ENCODE measurements around the gene PRSS57. TPM values are rescaled to one million over a fixed set of nuclear protein-coding genes. Genes with fewer than 3 reads are reported as not detected.

Gene PRSS57
- total and polyA plus RNA-seq, 2 of the 8 experiments (the other 6 are each of a cell fraction or from before 2014, with no cell fraction given): not detected

GRCh38 chr19:680287-681028 is 14.8 kb downstream of the PRSS57 start (continued):
- peak in 1 of 2 experiments; percentile 37; a peak in 1 of 4 replicates for TF ChIP-seq RAD21 (IDR thresholded peaks at IDR 0.05 in 1 of 2, conservative IDR thresholded peaks at IDR 0.05 in 1 of 2; ENCODE audit: low read depth in 2 of 2, low read length in 2 of 2)
- TF ChIP-seq SP4 (IDR thresholded peaks at IDR 0.05; ENCODE audit: low read length): peak; percentile 92
- TF ChIP-seq EGR1 (IDR thresholded peaks at IDR 0.05; ENCODE audit: borderline replicate concordance, low read depth, low read length): no peak
- peak; percentile 56 for TF ChIP-seq PHF8 (conservative IDR thresholded peaks at IDR 0.05; ENCODE audit: low read depth, low read length)
- TF ChIP-seq ATF3 (IDR thresholded peaks at IDR 0.05; ENCODE audit: insufficient read depth, low read depth, low read length): 0 out of 2 replicates have a peak, but pooled peaks have one; percentile 33
- TF ChIP-seq E2F6 (IDR thresholded peaks at IDR 0.05): no peak
- peak; percentile 55 for TF ChIP-seq USF2 (IDR thresholded peaks at IDR 0.05; ENCODE audit: low read length)
- 0 out of 2 replicates have a peak, but pooled peaks have one; percentile 4 for TF ChIP-seq RBBP5 (IDR thresholded peaks at IDR 0.05; ENCODE audit: borderline replicate concordance, low read depth, low read length)
- peak; percentile 37 for TF ChIP-seq TAF1 (IDR thresholded peaks at IDR 0.05; ENCODE audit: low read depth, low read length)
- peak; percentile 92 for TF ChIP-seq KDM4A (IDR thresholded peaks at IDR 0.05; ENCODE audit: low read depth, low read length, severe bottlenecking)
- TF ChIP-seq TCF12 (IDR thresholded peaks at IDR 0.05; ENCODE audit: low read depth, low read length): no peak
- peak; percentile 11; the same call in 1 of the 2 replicates for TF ChIP-seq MAX (IDR thresholded peaks at IDR 0.05)
- TF ChIP-seq CREB1 (IDR thresholded peaks at IDR 0.05): peak; percentile 80
- TF ChIP-seq CBX8 (IDR thresholded peaks at IDR 0.05; ENCODE audit: borderline replicate concordance, low read depth, low read length): no peak
- peak; percentile 43; the same call in 1 of the 2 replicates for TF ChIP-seq JUND (IDR thresholded peaks at IDR 0.05; ENCODE audit: low read length)

Measured in H1 (cell line).